Gastrocnemius medialis (tissue), 4 donors: ENCODE data around the gene ARHGAP33. TPM values are rescaled to one million over a fixed set of nuclear protein-coding genes. Genes with fewer than 3 reads are reported as not detected.

Source experiments
- ATAC-seq, 2 donors: fragments of 150-250 bp; one replicate each; pipeline ENCODE4 v1.9.1; 2016
- DNase-seq, 2 donors: peaks; one replicate each; pipeline ENCODE4 v3.0.0-alpha.2; 2019
- H3K27ac ChIP-seq, 4 donors: fragments of 200-600 bp; sonication (generic); 1 replicate in 1 of 4; 2 replicates in 3 of 4; pipeline ENCODE4 v1.5.1; 2016 to 2018; ENCODE audit warnings: mild to moderate bottlenecking in 2 of 4, moderate library complexity in 1 of 4
- H3K27me3 ChIP-seq, 3 donors: fragments of 200-600 bp; sonication (generic) in 2 of 3; 1 replicate in 1 of 3; 2 replicates in 2 of 3; pipeline versions ENCODE4 v1.5.1 to v1.6.0; 2016 to 2019; ENCODE audit warnings: mild to moderate bottlenecking in 1 of 3, moderate library complexity in 1 of 3
- H3K36me3 ChIP-seq, 2 donors: fragments of 200-600 bp; sonication (generic) in 1 of 2; one replicate each; pipeline ENCODE4 v1.5.1; 2017 to 2018
- H3K4me1 ChIP-seq, 2 donors: fragments of 200-600 bp; sonication (generic) in 1 of 2; one replicate each; pipeline ENCODE4 v1.5.1; 2016 to 2017; ENCODE audit warnings: mild to moderate bottlenecking in 2 of 2
- H3K4me3 ChIP-seq, 4 donors: fragments of 200-600 bp; sonication (generic) in 3 of 4; 1 replicate in 1 of 4; 2 replicates in 3 of 4; pipeline ENCODE4 v1.5.1; 2016 to 2019; ENCODE audit warnings: mild to moderate bottlenecking in 2 of 4
- H3K9me3 ChIP-seq, 3 donors: fragments of 200-600 bp; sonication (generic) in 2 of 3; 1 replicate in 1 of 3; 2 replicates in 2 of 3; pipeline ENCODE4 v1.5.1; 2016 to 2019
- POLR2A ChIP-seq, 2 donors: fragments of 450-650 bp; IDR thresholded peaks; one replicate each; pipeline ENCODE4 v1.6.1; 2017; ENCODE audit warnings: antibody characterized with exemption in 2 of 2, mild to moderate bottlenecking in 2 of 2, moderate library complexity in 2 of 2
- in situ Hi-C, 4 donors: fragments of 200-750 bp; cut with MboI; loops; one replicate each; pipeline versions ENCODE4 v1.15.0 to v1.8.0; 2017; ENCODE audit warnings: low sequenced_read_pairs in 4 of 4
- intact Hi-C: fragments of 100-400 bp; cut with DNase I; formaldehyde crosslinking; loops from one replicate; pipeline ENCODE4 v1.15.1; 2023; ENCODE audit warnings: low total_unique reads
- total RNA-seq, 4 donors: library from RNA; depleted of rRNA; stranded (reverse); fragments of >200 nt; gene quantifications; one replicate each; pipeline versions ENCODE4 v1.1.0 to v1.2.3, GENCODE V29; 2016
- TF ChIP-seq, protein P1 (sequence below), 5 experiments: fragments of 450-650 bp in 3 of 5; fragments of 200-600 bp in 2 of 5; sonication (generic) in 2 of 5; IDR thresholded peaks in 4 of 5; conservative IDR thresholded peaks in 1 of 5; 1 replicate in 4 of 5; 2 replicates in 1 of 5; pipeline ENCODE4 v1.5.1; 2016 to 2019; ENCODE audit warnings: antibody characterized with exemption in 5 of 5, mild to moderate bottlenecking in 3 of 5, moderate library complexity in 3 of 5

The ARHGAP33 gene
- total RNA-seq, 4 donors from 2014 or later: 0.22 to 4.7 (median 2.2) TPM

DNA sequence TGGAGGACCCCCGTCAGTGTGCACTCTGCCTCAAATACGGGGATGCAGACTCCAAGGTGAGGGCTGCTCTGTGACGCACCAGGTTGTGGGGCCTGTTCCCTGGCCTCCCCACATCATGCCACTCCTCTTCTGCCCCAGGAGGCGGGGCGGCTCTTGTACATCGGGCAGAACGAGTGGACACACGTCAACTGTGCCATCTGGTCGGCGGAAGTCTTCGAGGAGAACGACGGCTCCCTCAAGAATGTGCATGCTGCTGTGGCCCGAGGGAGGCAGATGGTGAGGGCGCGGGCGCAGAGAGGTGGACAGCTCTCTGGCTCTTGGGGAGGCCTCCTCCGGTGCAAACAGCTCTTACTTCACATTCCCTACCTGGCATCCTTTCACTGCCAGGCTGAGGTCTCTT, 46.3 kb upstream of the ARHGAP33 start:
- Histone ChIP-seq H3K4me1 (no peaks in the 10 kb centered on the region), H3K4me3 (no peak overlapping the region), H3K27me3 (no peaks in the 10 kb centered on the region), H3K27ac (no peak overlapping the region), H3K36me3 (peaks cover 4 to 96% of the 10 kb centered on the region in 2 donors), H3K9me3 (no peaks in the 10 kb centered on the region)
- TF ChIP-seq, protein P1, sequence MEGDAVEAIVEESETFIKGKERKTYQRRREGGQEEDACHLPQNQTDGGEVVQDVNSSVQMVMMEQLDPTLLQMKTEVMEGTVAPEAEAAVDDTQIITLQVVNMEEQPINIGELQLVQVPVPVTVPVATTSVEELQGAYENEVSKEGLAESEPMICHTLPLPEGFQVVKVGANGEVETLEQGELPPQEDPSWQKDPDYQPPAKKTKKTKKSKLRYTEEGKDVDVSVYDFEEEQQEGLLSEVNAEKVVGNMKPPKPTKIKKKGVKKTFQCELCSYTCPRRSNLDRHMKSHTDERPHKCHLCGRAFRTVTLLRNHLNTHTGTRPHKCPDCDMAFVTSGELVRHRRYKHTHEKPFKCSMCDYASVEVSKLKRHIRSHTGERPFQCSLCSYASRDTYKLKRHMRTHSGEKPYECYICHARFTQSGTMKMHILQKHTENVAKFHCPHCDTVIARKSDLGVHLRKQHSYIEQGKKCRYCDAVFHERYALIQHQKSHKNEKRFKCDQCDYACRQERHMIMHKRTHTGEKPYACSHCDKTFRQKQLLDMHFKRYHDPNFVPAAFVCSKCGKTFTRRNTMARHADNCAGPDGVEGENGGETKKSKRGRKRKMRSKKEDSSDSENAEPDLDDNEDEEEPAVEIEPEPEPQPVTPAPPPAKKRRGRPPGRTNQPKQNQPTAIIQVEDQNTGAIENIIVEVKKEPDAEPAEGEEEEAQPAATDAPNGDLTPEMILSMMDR (IDR thresholded peaks at IDR 0.05 in 4 of 5, conservative IDR thresholded peaks at IDR 0.05 in 1 of 5): no peak
- TF ChIP-seq POLR2A (IDR thresholded peaks at IDR 0.05): no peak
- in situ Hi-C loops (no loop called here), intact Hi-C loops (no loop called here)
- DNase-seq: no peak
- no peak for ATAC-seq

DNA sequence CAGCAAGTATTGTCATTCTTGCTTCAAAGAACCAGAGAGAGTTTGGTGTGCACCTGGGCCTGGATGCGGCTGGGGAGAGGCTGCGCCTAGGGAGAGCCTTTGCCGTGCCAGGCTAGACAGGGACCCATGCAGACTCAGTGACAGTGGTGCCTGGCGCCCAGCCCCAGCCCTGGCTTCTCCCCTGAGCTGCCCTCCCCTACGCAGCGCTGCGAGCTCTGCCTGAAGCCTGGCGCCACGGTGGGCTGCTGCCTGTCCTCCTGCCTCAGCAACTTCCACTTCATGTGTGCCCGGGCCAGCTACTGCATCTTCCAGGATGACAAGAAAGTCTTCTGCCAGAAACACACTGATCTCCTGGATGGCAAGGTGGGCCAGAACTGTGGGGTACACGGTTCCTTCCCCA, 45.6 kb upstream of the ARHGAP33 start:
- Histone ChIP-seq H3K4me3 (no peak overlapping the region), H3K4me1 (no peaks in the 10 kb centered on the region), H3K36me3 (peaks cover 4 to 96% of the 10 kb centered on the region in 2 donors), H3K9me3 (no peaks in the 10 kb centered on the region), H3K27me3 (no peaks in the 10 kb centered on the region), H3K27ac (no peak overlapping the region)
- ATAC-seq: no peak
- DNase-seq: no peak
- intact Hi-C loops (no loop called here), in situ Hi-C loops (no loop called here)
- TF ChIP-seq, protein P1 (IDR thresholded peaks at IDR 0.05 in 4 of 5, conservative IDR thresholded peaks at IDR 0.05 in 1 of 5): no peak
- TF ChIP-seq POLR2A (IDR thresholded peaks at IDR 0.05): no peak

DNA sequence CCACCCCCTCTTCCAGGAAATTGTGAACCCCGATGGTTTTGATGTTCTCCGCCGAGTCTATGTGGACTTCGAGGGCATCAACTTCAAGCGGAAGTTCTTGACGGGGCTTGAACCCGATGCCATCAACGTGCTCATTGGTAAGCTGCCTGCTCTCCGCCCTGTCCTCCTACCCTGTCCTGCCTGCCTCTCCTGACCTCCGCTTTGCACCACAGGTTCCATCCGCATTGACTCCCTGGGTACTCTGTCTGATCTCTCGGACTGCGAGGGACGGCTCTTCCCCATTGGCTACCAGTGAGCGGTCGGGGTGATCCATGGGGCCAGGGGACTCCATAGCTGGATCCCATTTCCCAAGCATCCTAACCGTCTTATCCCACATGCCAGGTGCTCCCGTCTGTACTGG, 45.0 kb upstream of the ARHGAP33 start:
- TF ChIP-seq, protein P1 (IDR thresholded peaks at IDR 0.05 in 4 of 5, conservative IDR thresholded peaks at IDR 0.05 in 1 of 5): no peak
- no peak for TF ChIP-seq POLR2A (IDR thresholded peaks at IDR 0.05)
- intact Hi-C loops (no loop called here), in situ Hi-C loops (no loop called here)
- Histone ChIP-seq H3K4me1 (no peaks in the 10 kb centered on the region), H3K27me3 (no peaks in the 10 kb centered on the region), H3K27ac (no peak overlapping the region), H3K9me3 (no peaks in the 10 kb centered on the region), H3K36me3 (peaks cover 4 to 96% of the 10 kb centered on the region in 2 donors), H3K4me3 (no peak overlapping the region)
- DNase-seq: no peak
- no peak for ATAC-seq

DNA sequence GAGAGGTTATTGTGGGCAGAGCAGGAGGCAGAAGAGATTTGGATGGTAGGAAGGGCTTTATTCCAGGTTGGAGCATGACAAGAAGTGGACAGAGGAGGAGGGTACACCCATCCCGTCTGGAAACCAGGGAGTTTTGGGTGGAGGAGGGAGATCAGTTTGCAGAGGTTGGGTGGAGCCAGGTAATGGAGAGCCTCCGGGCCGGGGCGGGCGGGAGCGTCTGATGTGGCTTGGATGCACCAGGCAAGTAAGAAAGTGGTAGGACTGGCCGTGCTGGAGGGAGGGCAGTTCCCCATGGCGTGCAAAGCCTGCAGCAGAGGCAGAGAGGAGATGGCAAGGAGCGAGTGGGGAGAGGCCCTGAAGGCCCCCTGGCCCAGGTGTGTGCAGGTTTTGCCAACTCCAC, 44.0 kb upstream of the ARHGAP33 start:
- in situ Hi-C loops: no loop called here
- Histone ChIP-seq H3K36me3 (peaks cover 0 to 96% of the 10 kb centered on the region in 2 donors), H3K4me3 (no peak overlapping the region), H3K27ac (no peak overlapping the region), H3K27me3 (no peaks in the 10 kb centered on the region), H3K4me1 (no peaks in the 10 kb centered on the region), H3K9me3 (no peaks in the 10 kb centered on the region)
- DNase-seq: no peak
- no peak for ATAC-seq
- intact Hi-C loops: no loop called here
- TF ChIP-seq POLR2A (IDR thresholded peaks at IDR 0.05): no peak
- TF ChIP-seq, protein P1 (IDR thresholded peaks at IDR 0.05 in 4 of 5, conservative IDR thresholded peaks at IDR 0.05 in 1 of 5): no peak

DNA sequence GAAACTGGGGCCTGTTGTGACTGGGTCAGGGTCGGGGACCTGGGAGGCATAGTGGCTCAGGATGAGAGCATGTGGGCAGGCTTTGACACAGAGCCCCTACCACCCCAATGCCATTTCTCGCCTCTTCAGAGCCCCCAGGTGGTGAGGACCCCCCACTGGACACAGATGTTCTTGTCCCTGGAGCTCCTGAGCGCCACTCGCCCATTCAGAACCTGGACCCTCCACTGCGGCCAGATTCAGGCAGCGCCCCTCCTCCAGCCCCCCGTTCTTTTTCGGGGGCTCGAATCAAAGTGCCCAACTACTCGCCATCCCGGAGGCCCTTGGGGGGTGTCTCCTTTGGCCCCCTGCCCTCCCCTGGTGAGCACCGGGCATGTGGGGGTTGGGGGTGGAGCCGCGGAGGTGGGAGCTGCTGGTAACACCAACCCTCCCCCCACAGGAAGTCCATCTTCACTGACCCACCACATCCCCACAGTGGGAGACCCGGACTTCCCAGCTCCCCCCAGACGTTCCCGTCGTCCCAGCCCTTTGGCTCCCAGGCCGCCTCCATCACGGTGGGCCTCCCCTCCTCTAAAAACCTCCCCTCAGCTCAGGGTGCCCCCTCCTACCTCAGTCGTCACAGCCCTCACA, 43.5 kb upstream of the ARHGAP33 start:
- Histone ChIP-seq H3K27ac (no peak overlapping the region), H3K27me3 (no peaks in the 10 kb centered on the region), H3K9me3 (no peaks in the 10 kb centered on the region), H3K4me1 (no peaks in the 10 kb centered on the region), H3K36me3 (peaks cover 0 to 97% of the 10 kb centered on the region in 2 donors), H3K4me3 (no peak overlapping the region)
- ATAC-seq (no peak), DNase-seq (no peak)
- TF ChIP-seq, protein P1 (IDR thresholded peaks at IDR 0.05 in 4 of 5, conservative IDR thresholded peaks at IDR 0.05 in 1 of 5): no peak
- no peak for TF ChIP-seq POLR2A (IDR thresholded peaks at IDR 0.05)
- in situ Hi-C loops (no loop called here), intact Hi-C loops (no loop called here)
